NCI-H2227 (cell line): Measurements from ENCODE around the gene NAV3.

Source experiments
- DNase-seq: peaks from one replicate; lab custom pipeline; 2025; ENCODE audit not compliant: unreplicated experiment; lab: John Stamatoyannopoulos, UW

The NAV3 gene

GRCh38 chr12:77973579-77973978 is 142.9 kb downstream of the NAV3 start:
- no peak for DNase-seq

- DNase-seq, result no peak
Observed at GRCh38 chr12:77974645-77975044, 144.0 kb downstream of the NAV3 start.

- DNase-seq, result no peak
Observed at GRCh38 chr12:77979597-77980250, 149.0 kb downstream of the NAV3 start.

- DNase-seq, result no peak
Observed at GRCh38 chr12:77980782-77981181, 150.1 kb downstream of the NAV3 start.

GRCh38 chr12:77983859-77984258 is 153.2 kb downstream of the NAV3 start:
- DNase-seq, result no peak

GRCh38 chr12:77992760-77993159 is 162.1 kb downstream of the NAV3 start:
- no peak for DNase-seq

- no peak for DNase-seq
Observed at GRCh38 chr12:77993658-77994057, 163.0 kb downstream of the NAV3 start.

- no peak for DNase-seq
Observed at GRCh38 chr12:77995436-77996167, 164.9 kb downstream of the NAV3 start.

- no peak for DNase-seq
Observed at GRCh38 chr12:77996670-77997069, 166.0 kb downstream of the NAV3 start.

GRCh38 chr12:77998236-77998786 is 167.6 kb downstream of the NAV3 start:
- no peak for DNase-seq

GRCh38 chr12:77999074-77999715 is 168.5 kb downstream of the NAV3 start:
- DNase-seq, result no peak

- peak; percentile 56 for DNase-seq
Observed at GRCh38 chr12:78002878-78003277, 172.2 kb downstream of the NAV3 start.

GRCh38 chr12:78004249-78005093 is 173.8 kb downstream of the NAV3 start:
- peak; percentile 61 for DNase-seq

GRCh38 chr12:78005094-78005492 is 174.4 kb downstream of the NAV3 start:
- no peak for DNase-seq

GRCh38 chr12:78007173-78007572 is 176.5 kb downstream of the NAV3 start:
- no peak for DNase-seq

GRCh38 chr12:78009031-78009430 is 178.3 kb downstream of the NAV3 start:
- DNase-seq, result no peak

GRCh38 chr12:78018171-78018910 is 187.6 kb downstream of the NAV3 start:
- DNase-seq, result no peak

- no peak for DNase-seq
Observed at GRCh38 chr12:78018939-78019338, 188.2 kb downstream of the NAV3 start.

- DNase-seq, result no peak
Observed at GRCh38 chr12:78028426-78028825, 197.7 kb downstream of the NAV3 start.

GRCh38 chr12:78034025-78034424 is 203.3 kb downstream of the NAV3 start:
- DNase-seq, result no peak
